CD14-positive monocyte (primary cell): ENCODE data around the gene C18orf63. TPM values are rescaled to one million over a fixed set of nuclear protein-coding genes. Genes with fewer than 3 reads are reported as not detected.

Experiments
- DNase-seq, 3 donors: peaks; one replicate each; pipeline ENCODE4 v3.0.0-alpha.2; 2011 to 2022
- H2AFZ ChIP-seq: 2 replicates; pipeline ENCODE4 v1.6.0; 2012; ENCODE audit warnings: mild to moderate bottlenecking, low read depth, low read length, inconsistent platforms; ENCODE audit not compliant: insufficient read depth, poor library complexity, severe bottlenecking
- H3K27ac ChIP-seq, 2 donors: 1 replicate in 1 of 2; 2 replicates in 1 of 2; pipeline ENCODE4 v1.5.1; 2012 to 2013; ENCODE audit warnings: low read length in 2 of 2, control low read depth in 1 of 2, inconsistent platforms in 1 of 2, low read depth in 1 of 2, mild to moderate bottlenecking in 1 of 2
- H3K27me3 ChIP-seq, 2 donors: one replicate each; pipeline versions ENCODE4 v1.6.0 to v1.6.1; 2011 to 2013; ENCODE audit warnings: low read length in 2 of 2; ENCODE audit not compliant: control insufficient read depth in 2 of 2, insufficient read depth in 2 of 2
- H3K36me3 ChIP-seq, 2 donors: replicated peaks in 1 of 2; 1 replicate in 1 of 2; 2 replicates in 1 of 2; pipeline versions ENCODE4 v1.5.1 to v1.6.1; 2012 to 2013; ENCODE audit warnings: low read length in 2 of 2, control low read depth in 1 of 2, inconsistent platforms in 1 of 2, mild to moderate bottlenecking in 1 of 2; ENCODE audit not compliant: insufficient read depth in 2 of 2, control insufficient read depth in 1 of 2
- H3K4me1 ChIP-seq, 2 donors: 1 replicate in 1 of 2; 2 replicates in 1 of 2; pipeline versions ENCODE4 v1.5.1 to v1.6.1; 2012 to 2013; ENCODE audit warnings: low read length in 2 of 2, control low read depth in 1 of 2, inconsistent platforms in 1 of 2, mild to moderate bottlenecking in 1 of 2, moderate library complexity in 1 of 2; ENCODE audit not compliant: insufficient read depth in 2 of 2, control insufficient read depth in 1 of 2
- H3K4me2 ChIP-seq: replicated peaks from 2 replicates; pipeline ENCODE3; 2012; ENCODE audit warnings: low read length, moderate library complexity, mild to moderate bottlenecking; ENCODE audit not compliant: poor library complexity, severe bottlenecking; ENCODE audit errors: extremely low read depth
- H3K4me3 ChIP-seq, 3 experiments: fragments of 200-600 bp in 1 of 3; sonication (generic) in 1 of 3; replicated peaks in 1 of 3; 1 replicate in 2 of 3; 2 replicates in 1 of 3; pipeline ENCODE4 v1.5.1; 2011 to 2013; ENCODE audit warnings: low read length in 3 of 3, mild to moderate bottlenecking in 3 of 3, control low read depth in 2 of 3, low read depth in 2 of 3, inconsistent platforms in 1 of 3, moderate library complexity in 1 of 3
- H3K79me2 ChIP-seq: 2 replicates; pipeline ENCODE4 v1.6.0; 2012; ENCODE audit warnings: mild to moderate bottlenecking, control low read depth, inconsistent platforms, low read length, moderate library complexity; ENCODE audit not compliant: insufficient read depth
- H3K9ac ChIP-seq: 2 replicates; pipeline ENCODE4 v1.6.0; 2017; ENCODE audit warnings: low read length, mild to moderate bottlenecking; ENCODE audit not compliant: insufficient read depth, poor library complexity, severe bottlenecking
- H3K9me3 ChIP-seq, 2 donors: replicated peaks in 1 of 2; 1 replicate in 1 of 2; 2 replicates in 1 of 2; pipeline versions ENCODE4 v1.5.1 to v1.6.1; 2012 to 2013; ENCODE audit warnings: low read length in 2 of 2, control low read depth in 1 of 2; ENCODE audit not compliant: control insufficient read depth in 1 of 2, insufficient read depth in 1 of 2
- H4K20me1 ChIP-seq: 2 replicates; pipeline ENCODE4 v1.6.0; 2012; ENCODE audit warnings: mild to moderate bottlenecking, low read length, control low read depth, moderate library complexity; ENCODE audit not compliant: insufficient read depth
- H3K27ac Mint-ChIP-seq, 7 donors: one replicate each; pipeline ENCODE4 v1.8.0; 2020; ENCODE audit warnings: mild to moderate bottlenecking in 7 of 7, mixed read lengths in 7 of 7, moderate library complexity in 6 of 7, inconsistent platforms in 2 of 7
- H3K27me3 Mint-ChIP-seq, 3 donors: one replicate each; pipeline ENCODE4 v1.8.0; 2021 to 2022; ENCODE audit warnings: low read depth in 3 of 3, mild to moderate bottlenecking in 3 of 3, mixed read lengths in 3 of 3, moderate library complexity in 3 of 3, inconsistent platforms in 1 of 3
- H3K36me3 Mint-ChIP-seq, 2 donors: one replicate each; pipeline ENCODE4 v1.8.0; 2020; ENCODE audit warnings: mixed read lengths in 2 of 2, inconsistent platforms in 1 of 2, mild to moderate bottlenecking in 1 of 2
- H3K4me1 Mint-ChIP-seq: one replicate; pipeline ENCODE4 v1.8.0; 2020; ENCODE audit warnings: mild to moderate bottlenecking, mixed read lengths
- H3K4me3 Mint-ChIP-seq, 2 donors: one replicate each; pipeline ENCODE4 v1.8.0; 2020; ENCODE audit warnings: mild to moderate bottlenecking in 2 of 2, mixed read lengths in 2 of 2, moderate library complexity in 1 of 2
- H3K9me3 Mint-ChIP-seq, 7 donors: one replicate each; pipeline ENCODE4 v1.8.0; 2020 to 2022; ENCODE audit warnings: mixed read lengths in 7 of 7, mild to moderate bottlenecking in 6 of 7, moderate library complexity in 6 of 7, inconsistent platforms in 2 of 7
- WGBS: methylation state at CpG from one replicate; pipeline ENCODE4 v1.1.5; 2013; ENCODE audit warnings: missing lambda C conversion rate; ENCODE audit not compliant: insufficient coverage; 5-methylcytosine and 5-hydroxymethylcytosine counted together
- intact Hi-C, 2 donors: fragments of 100-400 bp; cut with micrococcal nuclease; formaldehyde crosslinking; loops; one replicate each; pipeline versions ENCODE4 v1.15.0 to v1.15.1; 2023
- polyA plus RNA-seq, 3 donors: library from polyadenylated mRNA; depleted of rRNA in 1 of 3; unstranded in 2 of 3; stranded (reverse) in 1 of 3; fragments of 300-500 nt in 2 of 3; fragments of >200 nt in 1 of 3; fragmentation: Illumina TruSeq in 2 of 3; gene quantifications; 1 replicate in 2 of 3; 2 replicates in 1 of 3; pipeline ENCODE4 v1.2.3, GENCODE V29; 2012 to 2021
- TF ChIP-seq, protein P1 (sequence below): fragments of 200-600 bp; IDR thresholded peaks from one replicate; pipeline ENCODE4 v1.8.0; 2022; ENCODE audit warnings: antibody characterized with exemption, mild to moderate bottlenecking

Gene C18orf63
- polyA plus RNA-seq, 3 donors: not detected

DNA sequence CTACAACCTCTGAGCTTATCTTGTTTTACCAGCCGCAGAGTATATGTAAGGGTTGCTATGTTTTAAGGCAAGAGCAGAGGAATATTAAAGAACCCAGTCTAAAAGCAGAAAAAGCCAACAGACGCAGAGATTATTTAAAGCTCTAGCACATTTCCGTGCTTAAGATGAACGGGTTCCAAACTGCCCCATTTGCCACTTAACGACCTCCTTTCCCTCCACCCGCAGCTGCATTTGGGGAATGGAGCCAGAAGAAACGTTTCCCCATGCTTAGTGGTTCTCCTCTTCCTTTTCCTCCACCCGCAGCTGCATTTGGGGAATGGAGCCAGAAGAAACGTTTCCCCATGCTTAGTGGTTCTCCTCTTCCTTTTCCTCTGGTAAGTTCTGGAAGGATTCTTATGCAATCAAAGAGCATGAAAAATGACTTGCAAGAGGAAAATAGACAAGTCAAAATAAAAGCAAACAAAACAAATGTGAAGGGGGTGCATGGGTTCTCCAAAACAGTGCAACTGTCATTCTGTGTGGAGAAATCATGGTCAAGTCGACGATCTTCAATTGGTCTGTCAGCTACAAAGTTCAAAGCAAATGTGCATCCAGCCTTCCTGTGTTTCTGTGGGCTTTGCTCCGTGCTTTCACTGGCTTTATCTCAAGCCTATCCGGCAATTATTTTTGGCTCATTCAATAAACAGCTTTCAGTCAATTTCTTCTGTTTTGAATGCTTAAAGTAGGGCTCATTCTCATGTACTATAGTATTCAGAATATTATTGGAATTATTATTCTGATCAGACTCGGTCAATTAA, 83.7 kb downstream of the C18orf63 start:
- Histone ChIP-seq H3K9ac (no peak overlapping the region), H2AFZ (no peak overlapping the region), H3K9me3 (no peaks in the 10 kb centered on the region), H3K4me2 (peak overlapping the region; percentile 58), H3K4me1 (peaks cover 58 to 62% of the 10 kb centered on the region in 2 donors), H3K27ac (peak overlapping the region in 1 of 2 donors; percentile 2), H3K4me3 (peak overlapping the region in 1 of 3 experiments; percentile 48), H4K20me1 (no peaks in the 10 kb centered on the region), H3K36me3 (no peaks in the 10 kb centered on the region), H3K79me2 (no peaks in the 10 kb centered on the region), H3K27me3 (no peaks in the 10 kb centered on the region)
- Mint-ChIP-seq H3K4me1 (peaks cover 58% of the 10 kb centered on the region), H3K9me3 (no peaks in the 10 kb centered on the region), H3K27ac (peak overlapping the region in 2 of 7 donors; percentile 70 to 77), H3K27me3 (peaks cover 0 to 5% (median 0%) of the 10 kb centered on the region in 3 donors), H3K4me3 (peak overlapping the region; percentile 43 to 84), H3K36me3 (no peaks in the 10 kb centered on the region)
- intact Hi-C loops: no loop called here
- TF ChIP-seq, protein P1, sequence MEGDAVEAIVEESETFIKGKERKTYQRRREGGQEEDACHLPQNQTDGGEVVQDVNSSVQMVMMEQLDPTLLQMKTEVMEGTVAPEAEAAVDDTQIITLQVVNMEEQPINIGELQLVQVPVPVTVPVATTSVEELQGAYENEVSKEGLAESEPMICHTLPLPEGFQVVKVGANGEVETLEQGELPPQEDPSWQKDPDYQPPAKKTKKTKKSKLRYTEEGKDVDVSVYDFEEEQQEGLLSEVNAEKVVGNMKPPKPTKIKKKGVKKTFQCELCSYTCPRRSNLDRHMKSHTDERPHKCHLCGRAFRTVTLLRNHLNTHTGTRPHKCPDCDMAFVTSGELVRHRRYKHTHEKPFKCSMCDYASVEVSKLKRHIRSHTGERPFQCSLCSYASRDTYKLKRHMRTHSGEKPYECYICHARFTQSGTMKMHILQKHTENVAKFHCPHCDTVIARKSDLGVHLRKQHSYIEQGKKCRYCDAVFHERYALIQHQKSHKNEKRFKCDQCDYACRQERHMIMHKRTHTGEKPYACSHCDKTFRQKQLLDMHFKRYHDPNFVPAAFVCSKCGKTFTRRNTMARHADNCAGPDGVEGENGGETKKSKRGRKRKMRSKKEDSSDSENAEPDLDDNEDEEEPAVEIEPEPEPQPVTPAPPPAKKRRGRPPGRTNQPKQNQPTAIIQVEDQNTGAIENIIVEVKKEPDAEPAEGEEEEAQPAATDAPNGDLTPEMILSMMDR: no peak
- peak in 2 of 3 donors; percentile 7 to 14 for DNase-seq
- 2% methylated on average over 6 of the region's 14 CpGs for WGBS

DNA sequence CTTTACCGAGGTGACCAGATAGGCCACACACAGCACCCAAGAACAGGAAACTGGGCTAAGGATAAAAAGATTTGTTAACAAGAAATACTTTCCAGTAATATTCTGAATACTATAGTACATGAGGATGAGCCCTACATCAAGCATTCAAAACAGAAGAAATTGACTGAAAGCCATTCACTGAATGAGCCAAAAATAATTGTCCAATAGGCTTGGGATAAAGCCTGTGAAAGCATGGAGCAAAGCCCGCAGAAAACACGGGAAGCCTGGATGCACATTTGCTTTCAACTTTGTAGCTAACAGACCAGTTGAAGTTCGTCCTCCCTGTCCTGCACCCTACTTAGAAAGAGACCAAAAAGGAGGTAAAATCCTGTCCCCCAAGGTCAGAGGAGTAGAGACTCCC, 85.2 kb downstream of the C18orf63 start:
- WGBS: 100% methylated on average over 1 of the region's 4 CpGs
- peaks cover 45% of the 10 kb centered on the region for H3K4me1 Mint-ChIP-seq
- no peak overlapping the region for H3K4me2 ChIP-seq
- H3K27me3 Mint-ChIP-seq: peaks cover 0 to 5% (median 0%) of the 10 kb centered on the region in 3 donors
- peaks cover 48 to 50% of the 10 kb centered on the region in 2 donors for H3K4me1 ChIP-seq
- H3K27ac Mint-ChIP-seq: no peak overlapping the region
- no peak overlapping the region for H3K4me3 ChIP-seq
- H3K36me3 ChIP-seq: no peaks in the 10 kb centered on the region
- H3K9me3 Mint-ChIP-seq: peaks cover 0 to 3% (median 0%) of the 10 kb centered on the region in 7 donors
- no peak overlapping the region for H2AFZ ChIP-seq
- no peak overlapping the region for H3K9ac ChIP-seq
- H3K4me3 Mint-ChIP-seq: no peak overlapping the region
- no peaks in the 10 kb centered on the region for H3K27me3 ChIP-seq
- TF ChIP-seq, protein P1: no peak
- no peaks in the 10 kb centered on the region for H3K9me3 ChIP-seq
- no peaks in the 10 kb centered on the region for H4K20me1 ChIP-seq
- no peak for DNase-seq
- no peaks in the 10 kb centered on the region for H3K36me3 Mint-ChIP-seq
- intact Hi-C loops: no loop called here
- H3K27ac ChIP-seq: no peak overlapping the region
- no peaks in the 10 kb centered on the region for H3K79me2 ChIP-seq
